Measurements from ENCODE around the gene GPA33. TPM values are rescaled to one million over a fixed set of nuclear protein-coding genes. Genes with fewer than 3 reads are reported as not detected.

Gene GPA33
- not detected for total RNA-seq

DNA sequence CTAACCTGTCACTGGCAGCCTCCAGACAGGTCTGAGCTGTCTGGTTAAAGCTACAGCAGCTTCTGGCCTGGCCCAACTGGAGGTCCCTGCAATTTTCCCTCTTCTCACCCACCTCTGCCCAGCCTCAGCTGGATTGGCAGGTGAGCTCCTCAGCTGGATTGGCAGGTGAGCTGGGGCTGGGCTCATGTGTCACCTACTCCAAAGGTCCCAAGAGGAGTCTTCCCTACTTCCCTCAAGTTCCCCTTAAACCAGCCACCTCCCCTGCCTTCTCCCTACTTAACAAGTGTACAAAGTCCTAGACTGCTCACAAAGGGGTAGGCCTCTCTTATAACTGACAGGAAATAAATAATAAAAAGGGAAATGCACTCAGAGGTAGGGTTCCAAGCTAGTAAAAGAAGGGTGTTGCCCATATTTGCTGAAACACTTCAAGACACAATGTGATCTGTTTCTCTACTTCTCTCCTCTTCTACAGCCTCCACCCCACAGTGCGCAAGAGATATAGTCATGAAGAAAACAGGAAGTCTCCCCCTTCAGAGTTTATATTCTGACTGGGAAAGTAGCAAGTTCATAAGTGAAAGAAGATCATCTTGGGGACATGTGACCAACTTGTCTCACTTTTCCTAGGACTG lies at the start of gene GPA33:
Gene GPA33 (minus strand): TSS at position 64 of the 629 bp plus-strand sequence. CDS start 90 bp downstream, outside the sequence.
- no peak for DNase-seq

- no peak for DNase-seq
Observed at GRCh38 chr1:167138703-167139102, 48.5 kb upstream of the GPA33 start.

GRCh38 chr1:167137793-167138510 lies 47.8 kb upstream of the GPA33 start:
- DNase-seq = no peak

DNA sequence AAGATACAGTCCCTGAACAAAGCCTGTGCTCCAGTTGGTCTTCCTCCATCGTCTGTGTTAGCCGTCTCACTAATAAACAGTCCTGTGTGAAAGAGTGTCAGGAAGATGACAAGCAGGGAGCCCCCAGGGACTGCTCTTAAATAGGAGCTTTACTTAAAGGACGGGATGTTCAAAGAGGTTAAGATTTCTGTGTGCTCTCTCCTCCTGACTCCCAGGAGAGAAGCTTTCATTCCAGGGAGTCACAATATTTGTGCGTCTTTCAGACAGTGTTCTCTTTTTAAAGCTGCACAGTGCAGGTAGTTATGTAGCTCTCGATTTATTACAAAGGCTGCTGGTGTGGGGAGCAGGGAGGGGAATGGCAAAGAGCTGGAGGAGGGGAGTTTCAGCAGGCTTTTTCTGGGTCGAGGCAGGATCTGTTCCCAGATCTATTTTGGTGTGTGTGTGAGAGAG lies 47.2 kb upstream of the GPA33 start:
- no peak for DNase-seq

DNA sequence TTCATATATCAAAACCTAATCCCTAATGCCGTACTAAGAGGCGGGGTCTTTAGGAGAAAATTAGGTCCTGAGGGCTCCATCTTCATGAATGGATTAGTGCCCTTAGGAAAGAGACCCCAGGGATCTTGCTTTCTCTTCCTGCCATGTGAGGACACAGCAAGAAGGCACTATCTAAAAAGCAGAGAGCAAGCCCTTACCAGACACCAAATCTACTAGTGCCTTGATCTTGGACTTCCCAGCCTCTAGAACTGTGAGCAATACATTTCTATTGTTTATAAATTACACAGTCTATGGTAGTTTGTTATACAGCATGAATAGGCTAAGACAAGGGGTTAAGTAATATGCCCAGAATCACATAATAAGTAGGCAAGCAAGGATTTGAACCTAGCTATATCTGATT lies 46.6 kb upstream of the GPA33 start:
- no peak for DNase-seq

- no peak for DNase-seq
Observed at GRCh38 chr1:167136191-167136614, 46.0 kb upstream of the GPA33 start.

DNA sequence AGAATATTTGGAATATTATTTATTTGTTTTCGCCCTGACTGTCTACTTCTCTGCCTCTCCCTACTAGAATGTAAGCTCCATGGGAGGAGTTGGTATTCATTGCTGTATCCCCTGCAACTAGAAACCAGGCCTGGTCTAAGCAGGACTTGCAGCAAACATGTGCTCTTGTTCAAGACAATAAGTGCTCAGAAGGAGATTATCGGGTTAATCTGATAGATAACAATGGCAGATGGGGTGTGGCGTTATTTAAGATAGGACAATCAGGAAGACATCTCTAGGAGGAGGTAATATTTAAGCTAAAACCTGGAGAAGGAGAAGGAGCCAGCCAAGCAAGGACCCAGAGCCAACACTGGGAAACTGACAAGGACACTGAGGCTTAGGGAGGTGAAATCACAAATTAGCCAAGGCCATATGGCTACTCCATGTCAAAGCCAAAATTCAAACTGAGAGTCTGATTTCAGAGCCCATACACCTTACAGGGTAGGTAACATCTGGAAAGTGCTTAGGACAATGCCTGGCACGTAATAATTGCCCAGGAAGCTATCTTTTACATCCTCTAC lies 45.2 kb upstream of the GPA33 start:
- DNase-seq = no peak

GRCh38 chr1:167132301-167133010 lies 42.3 kb upstream of the GPA33 start:
- DNase-seq = no peak

- no peak for DNase-seq
Observed at GRCh38 chr1:167130829-167131510, 40.8 kb upstream of the GPA33 start.

DNA sequence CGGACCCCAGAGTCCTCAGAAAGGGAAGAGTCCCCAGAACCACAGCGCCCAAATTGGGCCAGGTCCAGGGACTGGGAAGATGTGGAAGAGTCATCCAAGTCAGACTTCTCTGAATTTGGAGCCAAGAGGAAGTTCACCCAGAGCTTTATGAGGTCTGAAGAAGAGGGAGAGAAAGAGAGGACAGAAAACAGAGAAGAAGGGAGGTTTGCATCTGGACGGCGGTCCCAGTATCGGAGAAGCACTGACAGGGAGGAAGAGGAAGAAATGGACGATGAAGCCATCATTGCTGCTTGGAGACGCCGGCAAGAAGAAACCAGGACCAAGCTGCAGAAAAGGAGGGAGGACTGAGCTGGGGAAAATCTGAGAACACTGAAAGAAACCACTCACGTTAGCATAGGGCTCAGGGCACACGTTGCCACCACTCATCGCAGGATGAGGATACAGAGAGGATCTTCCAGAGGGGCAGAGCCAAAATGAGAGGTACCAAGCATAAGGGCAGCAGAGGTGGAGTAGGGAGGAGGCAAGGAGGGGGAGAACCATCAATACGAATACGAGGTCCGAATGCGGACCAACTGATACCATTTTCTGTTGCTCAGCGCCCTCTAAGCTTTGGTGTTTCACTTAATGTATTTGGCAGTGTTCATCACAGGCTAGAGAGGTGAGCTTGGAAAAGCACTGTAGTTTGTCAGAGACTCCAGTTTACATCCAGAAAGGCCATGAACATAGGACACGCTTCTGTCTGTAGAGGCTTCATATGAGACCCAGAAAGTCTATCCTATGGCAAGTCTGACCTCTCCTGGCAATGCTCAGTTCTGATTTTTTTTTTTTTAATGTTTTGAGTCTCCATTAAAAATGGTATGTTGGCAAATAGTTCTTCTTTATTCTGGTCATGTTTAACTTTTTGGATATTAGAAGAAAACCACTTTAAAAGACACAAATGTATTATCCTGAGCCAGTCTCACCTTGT lies 38.4 kb upstream of the GPA33 start:
- DNase-seq = no peak

- DNase-seq = no peak
Observed at GRCh38 chr1:167127661-167128060, 37.5 kb upstream of the GPA33 start.

DNA sequence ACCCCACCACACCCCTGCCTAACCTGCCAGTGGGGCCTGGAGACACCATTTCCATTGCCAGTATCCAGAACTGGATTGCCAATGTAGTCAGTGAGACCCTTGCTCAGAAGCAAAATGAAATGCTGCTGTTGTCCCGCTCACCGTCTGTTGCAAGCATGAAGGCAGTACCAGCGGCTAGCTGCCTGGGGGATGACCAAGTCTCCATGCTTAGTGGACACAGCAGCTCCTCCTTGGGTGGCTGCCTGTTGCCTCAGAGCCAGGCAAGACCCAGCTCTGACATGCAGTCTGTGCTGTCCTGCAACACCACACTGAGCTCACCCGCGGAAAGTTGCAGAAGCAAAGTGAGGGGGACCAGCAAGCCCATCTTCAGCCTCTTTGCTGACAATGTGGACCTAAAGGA lies 37.1 kb upstream of the GPA33 start:
- DNase-seq = no peak

DNA sequence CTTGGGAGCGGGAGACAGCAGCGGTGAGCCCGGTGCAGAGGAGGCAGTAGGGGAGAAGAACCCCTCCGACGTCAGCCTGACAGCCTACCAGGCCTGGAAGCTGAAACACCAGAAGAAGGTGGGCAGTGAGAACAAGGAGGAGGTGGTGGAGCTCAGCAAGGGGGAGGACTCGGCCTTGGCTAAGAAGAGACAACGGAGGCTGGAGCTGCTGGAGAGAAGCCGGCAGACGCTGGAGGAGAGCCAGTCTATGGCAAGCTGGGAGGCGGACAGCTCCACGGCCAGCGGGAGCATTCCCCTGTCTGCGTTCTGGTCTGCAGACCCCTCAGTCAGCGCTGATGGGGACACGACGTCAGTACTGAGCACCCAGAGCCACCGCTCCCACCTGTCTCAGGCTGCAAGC lies 36.6 kb upstream of the GPA33 start:
- peak; percentile 48 for DNase-seq

GRCh38 chr1:167126317-167126716 lies 36.1 kb upstream of the GPA33 start:
- DNase-seq = no peak

DNA sequence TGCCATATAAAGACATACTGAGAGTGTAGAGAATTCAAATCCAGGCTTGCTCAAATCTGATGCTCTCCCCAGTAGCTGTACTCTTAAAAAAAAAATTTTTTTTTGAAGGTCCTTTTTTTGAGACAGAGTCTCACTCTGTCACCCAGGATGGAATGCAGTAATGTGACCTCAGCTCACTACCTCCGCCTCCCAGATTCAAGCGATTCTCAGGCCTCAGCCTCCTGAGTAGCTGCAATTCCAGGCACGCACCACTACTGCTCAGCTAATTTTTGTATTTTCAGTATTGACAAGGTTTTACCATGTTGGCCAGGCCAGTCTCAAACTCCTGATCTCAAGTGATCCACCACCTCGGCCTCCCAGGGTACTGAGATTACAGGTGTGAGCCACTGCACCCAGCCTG lies 32.4 kb upstream of the GPA33 start:
- no peak for DNase-seq

GRCh38 chr1:167122121-167122480 lies 31.9 kb upstream of the GPA33 start:
- no peak for DNase-seq

DNA sequence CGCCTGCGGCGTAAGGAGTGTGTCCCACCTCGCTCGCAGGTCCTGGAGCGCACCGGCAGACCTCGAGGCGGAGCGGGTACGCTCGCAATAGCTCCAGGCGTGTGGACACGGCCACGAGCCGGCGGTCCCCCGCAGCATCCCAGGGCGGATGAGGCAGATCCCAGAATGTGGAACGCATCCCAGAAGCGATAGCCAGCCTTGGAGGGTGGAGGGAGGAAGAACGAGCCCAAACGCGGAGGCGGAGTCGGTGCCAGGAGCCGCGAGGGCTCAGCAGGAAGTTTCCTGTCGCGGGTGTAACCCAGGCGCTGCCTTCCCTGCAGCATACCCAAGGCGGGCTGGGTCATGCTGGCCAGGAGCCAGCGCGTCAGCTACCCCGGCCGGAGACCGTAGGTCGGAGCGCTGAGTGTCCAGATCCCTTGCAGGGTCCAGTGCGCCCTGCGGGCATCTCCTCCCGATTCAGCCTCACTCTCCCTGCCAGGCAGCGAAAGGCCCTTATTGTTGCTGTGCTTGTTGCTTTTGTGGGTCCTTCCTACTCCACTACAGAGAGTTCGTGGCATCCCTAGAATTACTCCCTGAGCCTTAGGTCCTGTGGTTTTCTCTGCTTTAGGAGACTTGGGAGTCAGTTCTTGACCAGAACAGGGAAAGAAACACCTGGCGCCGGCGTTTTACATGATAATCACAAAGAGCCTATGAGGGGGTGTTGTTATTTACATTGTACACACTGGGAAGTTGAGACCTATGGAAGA lies 31.4 kb upstream of the GPA33 start:
- peak; percentile 60 for DNase-seq

DNA sequence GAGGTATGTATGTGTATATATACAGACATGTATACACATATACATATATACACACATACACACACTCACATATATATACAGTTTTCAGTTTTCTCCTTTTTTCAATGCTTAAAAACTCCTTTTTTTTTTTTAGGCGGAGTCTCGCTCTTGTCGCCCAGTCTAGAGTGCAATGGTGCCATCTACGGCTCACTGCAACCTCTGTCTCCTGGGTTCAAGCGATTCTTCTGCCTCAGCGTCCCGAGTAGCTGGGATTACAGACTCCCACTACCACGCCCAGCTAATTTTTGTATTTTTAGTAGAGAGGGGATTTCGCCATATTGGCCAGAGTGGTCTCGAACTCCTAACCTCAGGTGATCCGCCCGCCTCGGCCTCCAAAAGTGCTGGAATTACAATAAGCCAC lies 30.7 kb upstream of the GPA33 start:
- no peak for DNase-seq

DNA sequence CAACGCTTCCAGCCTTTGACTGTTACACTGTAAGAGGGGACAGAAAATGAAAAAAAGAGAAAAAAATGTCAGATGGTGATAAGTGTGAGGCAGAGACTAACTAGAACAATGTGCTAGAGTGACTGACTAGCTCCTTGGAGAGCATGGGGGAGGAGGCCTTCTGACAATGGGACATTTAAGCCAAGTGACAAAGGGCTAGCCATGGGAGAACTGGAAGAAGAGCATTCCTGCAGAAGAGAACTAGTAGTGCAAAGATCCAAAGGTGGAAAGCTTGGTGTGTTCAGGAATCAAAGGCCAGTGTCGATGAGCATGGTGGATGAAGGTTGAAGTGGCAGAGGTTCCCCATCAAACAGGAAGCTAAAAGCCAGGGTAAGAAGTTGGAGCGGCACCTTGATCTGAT lies 29.5 kb upstream of the GPA33 start:
- DNase-seq = no peak

GRCh38 chr1:167118188-167118587 lies 28.0 kb upstream of the GPA33 start:
- no peak for DNase-seq

DNA sequence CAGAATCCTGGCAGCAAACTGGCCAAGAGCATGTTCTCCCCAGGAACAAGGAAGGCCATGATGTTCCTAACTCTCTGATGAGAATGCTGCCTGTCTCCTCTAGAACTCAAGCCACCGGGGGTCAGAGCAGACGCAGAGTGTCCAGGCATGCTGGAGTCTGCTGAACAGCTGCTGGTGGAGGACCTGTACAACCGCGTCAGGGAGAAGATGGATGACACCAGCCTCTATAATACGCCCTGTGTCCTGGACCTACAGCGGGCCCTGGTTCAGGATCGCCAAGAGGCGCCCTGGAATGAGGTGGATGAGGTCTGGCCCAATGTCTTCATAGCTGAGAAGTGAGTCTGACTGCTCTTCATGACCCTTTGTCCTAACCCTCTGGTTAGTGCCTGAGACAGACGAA lies 27.0 kb upstream of the GPA33 start:
- DNase-seq = no peak

Data from occipital lobe (tissue), 2 donors.